ENCODE results near the gene WDR27.

- TF ChIP-seq POLR2A (IDR thresholded peaks at IDR 0.05; ENCODE audit: low read length) (no peak), GATA1 (IDR thresholded peaks at IDR 0.05; ENCODE audit: low read depth, low read length) (no peak)
Measured at GRCh38 chr6:169725125-169726048, 23.6 kb upstream of the WDR27 start.

All from erythroblast (primary cell).